ENCODE data around the gene RACK1. TPM values are rescaled to one million over a fixed set of nuclear protein-coding genes. Genes with fewer than 3 reads are reported as not detected.

RACK1 gene
- total RNA-seq, 1 donor from 2014 or later: 4,943 TPM

GRCh38 chr5:181259974-181260719 is 16.4 kb upstream of the RACK1 start:
- DNase-seq (ENCODE audit: low read depth in 2 of 2): no peak

DNA sequence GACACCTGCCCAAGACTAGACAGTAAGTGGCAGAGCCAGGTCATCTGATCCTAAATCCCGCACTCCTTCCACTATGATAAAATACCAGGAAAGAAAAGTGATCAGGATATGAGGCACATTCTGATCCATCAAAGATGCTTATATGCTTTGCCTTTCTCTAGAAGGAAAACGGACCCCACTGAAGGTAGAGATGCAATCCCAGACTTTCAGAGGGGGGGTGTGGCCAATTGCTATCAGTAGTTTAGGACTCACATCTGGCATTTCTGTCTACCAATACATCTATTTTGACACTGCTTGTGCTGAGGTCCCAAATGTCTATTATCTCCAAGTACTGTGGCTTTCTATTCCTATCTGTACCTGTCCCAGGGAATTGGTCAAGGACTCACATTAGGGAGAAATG is 15.6 kb upstream of the RACK1 start:
- DNase-seq (ENCODE audit: low read depth in 2 of 2): no peak

DNA sequence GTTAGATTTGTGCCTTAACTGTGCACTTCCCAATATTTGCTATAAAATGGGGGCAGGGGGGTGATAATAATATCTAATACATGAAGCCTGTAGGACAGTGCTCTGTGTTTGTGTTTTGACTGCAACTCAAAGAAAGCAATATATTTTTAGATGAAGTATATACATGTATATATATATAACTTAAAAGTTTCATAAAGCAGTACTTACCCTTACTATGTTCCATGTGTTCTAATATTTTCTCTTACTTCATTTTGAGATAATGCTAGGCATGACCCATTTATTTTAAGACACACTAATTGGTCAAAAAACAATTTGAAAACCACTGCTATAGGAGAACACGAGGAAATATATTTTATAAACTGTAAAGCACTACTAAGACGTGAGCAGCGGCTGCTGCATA is 14.9 kb upstream of the RACK1 start:
- no peak for DNase-seq (ENCODE audit: low read depth in 2 of 2)

DNA sequence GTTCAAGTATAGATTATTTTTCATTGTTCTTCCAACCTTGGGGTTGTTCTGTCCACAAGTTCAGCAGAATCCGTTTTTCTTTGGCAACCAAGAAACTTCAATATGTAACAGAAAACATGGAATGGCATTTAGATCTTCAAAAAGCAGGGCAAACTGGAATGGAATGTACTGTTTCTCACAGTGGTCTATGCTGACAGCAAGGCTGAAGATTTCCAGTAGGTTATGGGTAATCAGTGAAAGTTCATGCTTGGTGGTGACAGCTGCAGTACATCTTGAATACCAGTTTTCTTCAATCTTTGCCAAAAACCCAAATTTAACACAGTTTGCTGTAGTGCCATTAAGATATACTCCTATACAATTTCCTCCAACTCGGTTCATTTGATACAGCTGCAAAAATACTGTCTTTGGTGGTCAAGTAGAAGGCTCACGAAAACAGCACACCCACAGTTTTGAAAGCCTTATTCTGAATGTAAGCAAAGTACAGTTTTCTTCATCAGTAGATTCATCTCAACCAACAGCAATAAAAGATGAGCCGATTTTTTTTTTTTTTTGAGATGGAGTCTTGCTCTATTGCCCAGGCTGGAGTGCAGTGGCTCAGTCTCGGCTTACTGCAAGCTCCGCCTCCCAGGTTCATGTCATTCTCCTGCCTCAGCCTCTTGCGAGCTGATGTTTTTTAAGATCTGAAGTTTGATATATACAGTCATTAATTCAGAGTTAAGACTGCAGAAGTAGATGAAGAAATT is 12.3 kb upstream of the RACK1 start:
- DNase-seq (ENCODE audit: low read depth in 2 of 2): no peak

DNA sequence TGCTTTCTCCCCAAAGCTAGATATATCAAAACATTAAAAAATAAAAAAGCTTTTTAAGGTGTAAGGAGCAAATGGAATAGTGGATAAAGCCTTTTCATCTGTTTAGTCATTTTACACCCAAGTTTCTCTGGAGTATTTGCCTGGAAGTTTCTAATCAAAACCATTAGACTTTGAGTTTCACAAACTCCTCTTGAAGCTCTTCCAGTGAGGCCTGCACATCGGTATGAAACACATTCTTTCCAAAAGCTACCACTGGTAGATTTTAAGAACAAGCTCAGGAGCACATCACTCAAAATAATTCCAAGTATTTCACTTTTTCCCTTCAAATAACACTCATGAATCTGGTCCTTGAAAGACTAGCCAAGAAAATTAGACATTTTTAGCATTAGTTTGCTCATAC is 11.6 kb upstream of the RACK1 start:
- DNase-seq (ENCODE audit: low read depth in 2 of 2): no peak

GRCh38 chr5:181248277-181248676 is 4.6 kb upstream of the RACK1 start:
- no peak for DNase-seq (ENCODE audit: low read depth in 2 of 2)

DNA sequence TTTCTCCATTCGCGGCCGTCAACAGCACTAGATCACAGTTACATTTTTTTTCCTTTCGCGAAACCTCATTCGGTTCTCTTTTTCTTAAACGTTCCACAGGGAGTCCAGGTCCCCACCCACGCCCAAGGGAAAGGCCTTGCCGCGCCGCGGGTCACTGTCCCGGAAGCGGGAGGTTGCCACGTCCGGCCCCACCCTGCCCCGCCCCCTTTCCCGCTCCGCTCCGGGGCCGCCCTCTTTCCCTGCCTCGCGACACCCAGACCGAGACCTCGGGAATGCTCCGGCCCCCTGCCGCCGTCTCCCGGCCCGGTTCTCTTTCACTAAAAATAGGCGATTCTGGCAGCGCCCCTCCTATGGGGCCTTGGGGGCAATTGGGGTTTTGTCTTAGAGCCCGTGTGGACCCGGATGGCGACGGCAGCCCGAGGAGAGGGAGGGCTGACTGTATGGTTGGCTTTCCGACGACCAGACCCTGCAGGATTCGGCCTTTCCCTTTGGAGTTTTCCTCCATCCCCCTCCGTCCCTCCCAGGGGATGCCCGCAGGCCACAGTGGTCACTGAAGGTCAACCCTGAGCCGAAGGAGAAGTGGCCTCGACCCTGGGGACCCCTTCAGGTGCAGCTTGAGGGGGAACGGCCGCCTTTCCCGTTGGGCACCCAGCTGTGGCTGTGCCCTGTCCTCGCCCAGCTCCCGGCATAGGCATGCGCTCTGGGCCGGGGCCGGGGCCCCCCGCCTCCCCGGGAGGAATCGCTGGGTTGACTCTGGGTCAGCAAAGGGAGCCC is 2.8 kb upstream of the RACK1 start:
- DNase-seq (ENCODE audit: low read depth in 2 of 2): peak; percentile 47 to 83

- no peak for DNase-seq (ENCODE audit: low read depth in 2 of 2)
Measured at GRCh38 chr5:181245427-181246275, 1.9 kb upstream of the RACK1 start.

- DNase-seq (ENCODE audit: low read depth in 2 of 2): peak in 1 of 2 donors; percentile 48
Measured at GRCh38 chr5:181243018-181243563, 615 bp downstream of the RACK1 start.

DNA sequence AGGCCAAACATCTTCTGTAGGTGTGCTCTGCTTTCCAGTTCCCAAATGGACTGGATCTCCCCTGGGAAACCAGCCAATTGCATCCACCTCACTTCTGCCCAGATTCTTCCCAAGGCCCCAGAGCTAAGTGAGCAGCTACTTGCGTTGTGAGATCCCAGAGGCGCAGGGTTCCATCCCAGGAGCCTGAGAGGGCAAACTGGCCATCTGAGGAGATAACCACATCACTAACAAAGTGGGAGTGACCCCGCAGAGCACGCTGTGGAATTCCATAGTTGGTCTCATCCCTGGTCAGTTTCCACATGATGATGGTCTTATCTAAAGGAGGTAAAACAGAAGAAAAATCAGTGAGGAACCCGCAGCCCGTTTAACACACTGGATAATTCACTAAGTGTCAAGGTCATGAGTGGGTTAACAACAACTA is 1.7 kb downstream of the RACK1 start:
- no peak for DNase-seq (ENCODE audit: low read depth in 2 of 2)

- peak; percentile 55 to 89 for DNase-seq (ENCODE audit: low read depth in 2 of 2)
Measured at GRCh38 chr5:181241393-181241975, 2.2 kb downstream of the RACK1 start.

DNA sequence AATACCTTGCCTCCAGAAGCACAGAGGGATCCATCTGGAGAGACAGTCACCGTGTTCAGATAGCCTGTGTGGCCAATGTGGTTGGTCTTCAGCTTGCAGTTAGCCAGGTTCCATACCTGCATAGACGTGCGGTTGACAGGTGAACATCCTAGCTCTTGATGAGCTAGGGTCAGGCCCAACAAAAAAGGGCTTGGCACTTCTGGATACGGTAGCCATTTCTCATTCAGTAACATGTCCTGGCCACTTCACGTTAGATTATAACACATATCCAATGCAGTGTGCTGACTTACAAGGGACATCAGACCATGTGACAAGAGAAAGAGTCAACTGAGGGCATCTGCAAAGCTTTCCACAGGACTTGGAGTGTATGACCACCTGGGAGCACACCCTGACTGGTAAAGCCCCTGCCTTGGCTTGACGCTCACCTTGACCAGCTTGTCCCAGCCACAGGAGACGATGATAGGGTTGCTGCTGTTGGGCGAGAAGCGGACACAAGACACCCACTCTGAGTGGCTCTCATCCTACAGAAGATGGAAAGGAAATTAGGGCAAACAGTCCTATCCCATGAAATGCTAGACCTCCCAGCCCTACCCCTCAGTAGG is 4.5 kb downstream of the RACK1 start:
- DNase-seq (ENCODE audit: low read depth in 2 of 2): no peak

GRCh38 chr5:181237729-181238385 is 5.8 kb downstream of the RACK1 start:
- no peak for DNase-seq (ENCODE audit: low read depth in 2 of 2)

DNA sequence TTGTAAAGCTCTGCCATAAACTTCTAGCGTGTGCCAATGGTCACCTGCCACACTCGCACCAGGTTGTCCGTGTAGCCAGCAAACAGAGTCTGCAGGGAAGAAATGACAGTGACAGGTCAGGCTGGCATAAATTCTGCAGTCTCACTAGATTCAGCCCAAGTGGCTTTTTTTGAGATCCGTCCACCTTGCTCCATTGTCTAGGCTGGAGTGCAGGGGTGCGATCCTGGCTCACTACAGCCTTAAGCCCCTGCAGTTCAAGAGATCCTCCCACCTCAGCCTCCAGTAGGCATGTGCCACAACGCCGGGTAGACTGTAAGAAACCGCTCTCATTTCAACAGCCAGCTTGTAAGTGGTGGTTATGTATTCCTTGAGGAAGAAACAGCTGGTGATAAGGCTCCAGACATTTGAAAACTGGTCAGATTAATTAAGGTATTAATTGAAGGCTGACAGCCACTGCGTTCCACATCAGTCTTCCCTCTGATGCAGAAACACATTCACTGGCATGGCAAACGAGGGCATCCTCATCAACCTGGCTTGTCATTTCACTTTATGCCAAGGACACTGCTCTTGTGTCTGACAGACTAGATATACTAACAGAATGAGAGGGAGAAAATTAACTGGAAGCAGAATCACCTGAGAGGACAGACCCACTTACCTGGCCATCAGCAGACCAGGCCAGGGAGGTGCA is 6.6 kb downstream of the RACK1 start:
- DNase-seq (ENCODE audit: low read depth in 2 of 2): no peak

GRCh38 chr5:181236471-181236870 is 7.2 kb downstream of the RACK1 start:
- no peak for DNase-seq (ENCODE audit: low read depth in 2 of 2)

GRCh38 chr5:181235689-181236366 is 7.9 kb downstream of the RACK1 start:
- no peak for DNase-seq (ENCODE audit: low read depth in 2 of 2)

DNA sequence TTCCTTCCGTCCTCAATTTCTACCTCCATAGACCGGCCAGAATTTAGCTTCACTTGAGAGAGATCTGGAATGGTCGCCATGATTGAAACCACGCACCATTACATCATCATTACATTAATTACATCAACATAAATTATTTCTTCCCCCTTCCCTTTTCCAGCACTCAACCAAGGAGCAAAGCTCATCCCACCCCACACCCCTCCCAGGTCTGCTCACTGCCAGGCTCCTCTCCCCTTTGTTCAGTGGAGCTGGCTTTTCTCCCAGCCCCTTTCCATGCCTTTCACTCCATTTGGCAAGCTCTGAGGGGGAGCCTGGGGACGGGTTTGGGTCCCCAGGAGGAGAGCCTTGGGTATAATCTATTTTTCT is 8.4 kb downstream of the RACK1 start:
- no peak for DNase-seq (ENCODE audit: low read depth in 2 of 2)

DNA sequence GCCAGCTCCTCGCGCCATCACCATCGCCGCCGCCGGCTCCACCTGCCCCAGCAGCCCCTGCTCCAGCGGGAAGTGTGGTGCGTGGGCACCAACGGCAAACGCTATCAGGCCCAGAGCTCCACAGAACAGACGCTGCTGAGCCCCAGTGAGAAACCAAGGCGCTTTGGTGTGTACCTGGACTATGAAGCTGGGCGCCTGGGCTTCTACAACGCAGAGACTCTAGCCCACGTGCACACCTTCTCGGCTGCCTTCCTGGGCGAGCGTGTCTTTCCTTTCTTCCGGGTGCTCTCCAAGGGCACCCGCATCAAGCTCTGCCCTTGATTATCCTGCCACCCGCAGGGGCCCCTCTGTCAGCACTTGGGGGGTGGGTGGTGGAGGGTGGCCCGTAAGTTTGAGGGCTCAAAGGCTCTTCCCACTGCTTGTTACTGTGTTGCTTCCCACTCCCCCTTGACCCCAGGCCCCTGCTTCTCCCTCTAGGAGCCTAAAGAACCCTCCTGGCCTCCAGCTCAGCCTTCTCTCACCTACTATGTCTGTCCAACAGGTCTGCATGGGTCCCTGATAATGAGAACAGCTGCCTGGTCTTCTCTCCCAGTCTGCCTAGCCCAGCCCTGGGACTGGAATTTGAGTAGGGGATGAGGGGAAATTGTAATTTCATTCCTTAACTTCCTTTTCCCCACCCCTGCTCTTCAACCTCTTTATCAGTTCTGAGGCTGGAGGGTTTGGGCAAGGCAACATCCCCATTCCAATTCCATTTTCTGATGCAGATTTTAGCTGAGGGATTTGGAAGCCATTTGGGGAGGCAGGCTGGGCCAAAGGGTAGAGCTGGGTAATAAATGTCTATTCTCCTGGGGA is 9.0 kb downstream of the RACK1 start:
- DNase-seq (ENCODE audit: low read depth in 2 of 2): no peak
